Stimulated activated CD8-positive, alpha-beta memory T cell treated with anti-CD3 and anti-CD28 coated beads, Interleukin-12 subunit alpha, Interleukin-12 subunit beta, amount 100 ng/mL, for 4 hours (primary cell): ENCODE results near the gene NID2.

Source experiments
- DNase-seq: peaks from one replicate; pipeline ENCODE4 v3.0.0-alpha.2; 2020; ENCODE audit warnings: low read depth

The NID2 gene

DNA sequence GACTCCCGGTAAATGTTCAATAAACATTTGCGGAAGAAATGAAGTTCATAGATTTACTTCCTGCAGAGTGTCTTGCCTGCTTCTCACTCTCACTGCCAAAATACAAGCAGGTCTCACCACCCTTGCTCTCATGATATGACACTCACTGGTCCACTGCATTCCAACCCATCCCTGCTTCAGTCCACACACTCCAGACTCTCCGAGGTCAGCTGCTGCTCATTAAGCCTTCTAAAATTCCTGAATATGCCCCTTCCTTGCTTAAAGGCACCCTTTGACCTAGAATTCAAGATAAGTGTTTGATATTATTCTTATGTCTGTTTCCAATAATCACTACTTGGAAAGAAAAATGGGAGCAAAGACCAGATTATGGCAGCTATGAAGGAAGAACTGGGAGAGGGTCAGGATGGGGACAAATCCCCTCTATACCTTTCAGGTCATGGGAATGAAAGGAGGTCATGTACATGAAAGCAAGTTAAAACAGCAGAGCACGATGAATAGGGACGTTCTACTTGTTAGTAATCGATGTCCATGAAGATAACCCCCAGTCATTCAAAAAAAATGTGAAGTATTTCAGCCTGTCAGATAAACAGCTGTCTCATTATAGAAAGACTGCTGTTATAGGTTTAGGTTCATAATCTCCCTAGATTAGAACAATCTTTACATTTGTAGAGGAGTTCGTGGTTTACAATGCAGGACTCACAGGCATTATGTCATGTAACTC lies 10.5 kb upstream of the NID2 start:
- no peak for DNase-seq

DNA sequence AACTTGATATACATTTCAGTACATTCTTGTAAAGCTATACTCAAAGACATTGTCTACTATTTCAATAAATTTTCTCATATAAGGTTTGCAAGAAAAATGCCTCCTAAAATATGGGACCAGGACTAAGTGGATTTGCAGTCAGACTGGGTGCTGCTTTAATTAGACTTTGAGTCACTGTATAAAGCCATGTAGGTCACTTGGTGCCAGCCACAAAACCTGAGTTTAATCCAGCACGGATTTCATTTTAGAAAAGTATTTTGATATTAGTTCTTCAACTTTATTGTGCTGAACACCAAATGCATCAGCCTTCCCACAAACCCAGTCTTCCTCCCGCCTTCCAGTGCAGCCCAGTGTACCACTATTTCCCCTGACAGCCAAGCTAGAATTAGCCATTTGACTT lies 9.9 kb upstream of the NID2 start:
- DNase-seq = no peak

DNA sequence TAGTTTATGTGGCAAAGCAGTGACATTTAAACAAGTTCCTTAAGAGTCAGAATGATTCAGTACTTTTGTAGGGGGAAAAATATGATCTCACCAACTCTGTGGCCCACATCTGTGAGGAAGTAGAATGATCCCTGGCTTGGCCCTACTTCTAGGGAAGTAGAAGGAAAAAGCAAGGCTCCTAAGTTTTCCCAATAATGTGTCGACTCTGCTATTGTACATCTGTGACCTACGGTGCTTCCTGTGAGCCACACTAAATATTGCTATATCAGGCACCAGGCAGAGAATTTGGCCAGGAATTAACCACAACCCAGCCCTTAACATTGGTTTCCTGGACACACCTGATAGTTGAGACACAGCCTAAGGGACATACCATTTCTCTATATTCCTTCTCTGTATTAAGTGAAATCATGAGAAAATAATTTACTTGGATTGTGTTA lies 9.3 kb upstream of the NID2 start:
- no peak for DNase-seq

DNA sequence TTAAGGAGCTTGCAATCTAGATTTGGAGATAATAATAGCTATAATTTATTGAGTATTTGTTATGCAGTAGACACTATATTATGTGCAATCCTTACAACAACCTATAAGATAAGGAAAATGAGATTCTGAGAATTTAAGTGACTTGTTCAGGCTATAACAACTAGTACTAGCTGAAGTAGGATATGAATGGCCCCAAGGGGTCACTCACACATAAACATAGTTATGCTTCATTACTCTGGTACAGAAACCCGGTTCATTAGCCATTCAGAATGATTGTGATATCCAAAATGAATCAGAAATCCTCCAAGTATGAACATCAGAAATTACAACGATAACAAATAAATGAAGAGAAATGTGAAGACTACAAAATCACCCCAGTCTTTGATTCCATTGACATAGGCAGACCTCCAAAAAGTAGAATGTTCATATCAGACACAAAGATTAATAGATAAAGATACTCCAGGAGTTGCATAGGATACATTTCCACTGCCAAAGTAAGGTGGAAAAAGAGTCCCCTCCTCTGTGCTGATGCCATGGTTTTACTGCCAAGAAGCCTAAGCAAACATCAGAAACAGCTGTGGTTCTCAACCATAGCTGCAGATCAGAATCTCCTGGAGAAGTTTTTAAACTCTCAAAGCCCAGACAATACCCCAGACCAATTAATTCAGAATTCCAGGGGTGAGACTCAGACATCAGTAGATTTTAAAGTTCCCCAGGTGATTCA lies 8.6 kb upstream of the NID2 start:
- DNase-seq = no peak

DNA sequence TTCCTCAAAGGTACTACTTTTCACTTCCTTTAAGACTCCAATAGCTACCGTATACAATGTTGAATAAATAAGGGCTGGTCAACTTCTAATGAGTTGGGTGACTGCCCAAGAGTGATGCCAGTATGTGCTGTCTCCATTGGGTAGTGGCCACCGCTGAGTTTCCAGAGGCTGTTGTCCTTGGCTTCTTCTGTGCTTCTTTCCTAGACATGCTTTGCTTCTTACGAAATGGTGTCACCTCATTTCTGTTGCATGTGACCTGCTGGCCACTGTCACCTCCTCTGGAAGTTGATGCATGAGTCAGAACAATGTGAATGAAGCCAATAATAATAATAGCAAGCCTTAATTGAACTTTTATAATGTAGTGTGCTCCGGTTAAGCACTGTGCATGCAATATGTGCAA lies 7.5 kb upstream of the NID2 start:
- no peak for DNase-seq

DNA sequence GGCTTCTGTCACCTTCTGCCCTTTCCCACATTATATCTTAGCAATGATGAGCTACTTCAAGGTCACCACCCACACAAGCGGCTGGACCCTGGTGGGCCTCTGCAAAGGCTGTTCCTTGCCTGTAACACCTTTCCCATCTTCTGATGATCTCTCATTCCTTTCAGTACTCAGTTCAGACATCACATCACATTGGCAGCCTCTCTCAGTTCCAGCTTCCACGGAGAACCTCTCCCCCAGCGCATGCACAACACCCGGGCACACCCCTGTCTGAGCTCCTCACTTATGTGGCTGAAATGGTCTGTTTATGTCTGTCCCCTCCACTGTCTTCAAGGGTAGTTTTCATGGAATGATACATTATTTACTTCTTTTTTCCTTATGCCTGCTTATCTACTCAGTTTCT lies 6.5 kb upstream of the NID2 start:
- no peak for DNase-seq

DNA sequence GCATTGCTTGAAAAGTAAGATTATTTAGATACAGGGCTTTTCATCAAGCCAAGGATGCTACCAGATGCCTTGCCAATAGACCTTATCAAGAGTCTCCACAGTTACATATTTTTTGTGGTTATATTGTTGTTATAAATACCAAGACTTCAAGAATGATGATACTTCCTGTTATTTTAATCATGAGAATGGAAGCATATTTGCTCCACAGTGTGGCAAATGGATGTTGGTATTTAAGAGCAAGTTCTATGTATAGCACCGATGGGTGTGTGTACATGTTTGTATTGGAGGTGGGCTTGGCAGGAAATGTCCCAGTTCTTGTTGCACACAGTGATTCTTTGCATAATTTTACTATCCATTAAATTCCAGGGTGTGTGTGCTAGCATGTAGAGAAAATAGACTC lies 4.4 kb upstream of the NID2 start:
- DNase-seq = no peak

DNA sequence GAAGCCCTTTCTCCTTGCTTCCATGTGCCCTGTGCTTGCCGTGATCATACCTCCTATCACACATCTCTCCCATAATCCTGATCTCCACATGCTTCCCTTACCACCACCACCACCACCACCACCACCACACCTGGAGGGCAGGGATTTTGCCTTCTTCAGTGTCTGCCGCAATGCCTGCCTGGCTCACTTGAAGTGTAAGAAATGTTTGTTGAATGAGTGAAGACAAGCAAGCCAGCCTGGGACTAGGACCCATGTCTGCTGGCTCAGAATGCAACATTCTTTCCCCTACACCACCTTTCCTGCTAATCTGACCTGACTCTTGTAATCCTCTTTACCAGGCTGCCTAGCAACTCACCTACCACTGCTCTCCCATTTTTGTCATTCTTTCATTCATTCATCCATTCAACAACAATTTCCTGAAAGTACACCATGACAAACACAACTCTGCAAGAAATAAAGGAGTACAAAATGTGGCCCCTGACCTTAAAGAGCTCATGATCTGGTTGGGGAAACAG lies 3.5 kb upstream of the NID2 start:
- DNase-seq = no peak

DNA sequence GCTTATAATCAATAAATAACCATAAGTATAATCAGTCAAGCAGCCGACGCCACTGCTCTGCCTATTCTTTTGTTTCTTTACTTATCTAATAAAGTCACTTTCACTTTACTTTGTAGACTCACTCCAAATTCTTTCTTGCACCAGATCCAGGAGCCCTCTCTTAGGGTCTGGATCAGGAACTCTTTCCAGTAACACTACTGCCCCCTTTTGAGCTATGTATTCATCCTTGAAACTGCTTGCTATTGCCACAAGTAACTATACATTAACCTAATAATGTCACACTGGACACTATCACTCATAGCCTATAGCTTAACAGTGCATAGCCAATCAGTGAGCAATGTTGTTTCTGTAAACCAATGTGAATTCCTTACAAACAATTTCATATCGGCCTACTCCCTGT lies 2.8 kb upstream of the NID2 start:
- DNase-seq = no peak

DNA sequence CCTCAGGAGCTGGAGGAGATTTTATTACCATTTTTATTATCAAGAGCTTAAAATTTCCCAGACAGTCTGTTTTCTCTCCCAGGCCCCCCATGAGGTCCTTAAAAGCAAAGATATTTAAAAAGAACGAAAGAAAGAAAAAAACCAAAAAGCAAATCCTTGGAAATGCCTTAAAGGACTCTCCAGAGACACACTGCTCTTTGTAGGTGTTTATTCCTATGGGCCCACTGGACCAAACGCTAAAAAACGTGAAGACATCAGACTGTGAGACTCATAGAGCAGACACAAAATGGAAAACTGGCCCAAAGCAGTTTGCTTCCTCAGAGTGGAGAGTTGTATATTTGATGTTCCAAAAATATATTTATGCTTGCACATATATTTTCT lies 1.2 kb upstream of the NID2 start:
- no peak for DNase-seq

DNA sequence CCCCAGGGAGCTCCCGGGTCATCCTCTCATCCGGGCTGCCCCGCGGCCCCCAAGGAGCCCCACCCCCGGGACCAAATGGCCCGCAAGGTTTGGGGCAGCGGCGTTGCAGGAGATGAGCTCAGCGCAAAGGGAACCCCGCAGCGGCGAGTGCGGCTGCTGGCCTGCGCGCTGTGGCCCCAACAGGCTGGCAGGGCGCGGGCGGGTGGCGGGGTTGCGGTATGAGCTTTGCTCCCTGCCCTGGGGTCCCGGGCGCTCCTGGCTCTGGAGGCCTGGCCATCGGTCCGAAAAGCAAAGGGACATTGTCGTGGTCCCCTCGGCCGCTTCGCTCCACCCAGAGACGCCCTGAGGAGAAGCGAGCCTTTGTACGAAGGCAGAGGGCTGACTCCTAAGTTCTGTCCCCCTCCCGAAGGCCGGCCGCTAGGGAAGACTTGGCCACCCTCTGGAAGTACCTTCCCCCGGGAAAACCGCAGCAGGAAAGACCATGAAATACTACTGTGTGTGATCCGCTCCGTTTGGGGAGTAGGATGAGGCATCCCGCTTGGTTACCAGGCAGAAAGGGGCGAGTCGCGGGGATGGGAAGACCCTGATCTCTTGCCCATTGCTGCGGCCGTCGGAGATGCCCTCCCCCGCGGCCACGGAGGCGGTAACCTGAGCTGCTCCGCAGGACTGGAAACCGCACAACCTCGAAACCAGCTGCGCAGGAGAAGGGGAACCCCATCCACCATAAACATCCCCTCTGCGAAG lies 620 bp upstream of the NID2 start:
- DNase-seq = no peak

DNA sequence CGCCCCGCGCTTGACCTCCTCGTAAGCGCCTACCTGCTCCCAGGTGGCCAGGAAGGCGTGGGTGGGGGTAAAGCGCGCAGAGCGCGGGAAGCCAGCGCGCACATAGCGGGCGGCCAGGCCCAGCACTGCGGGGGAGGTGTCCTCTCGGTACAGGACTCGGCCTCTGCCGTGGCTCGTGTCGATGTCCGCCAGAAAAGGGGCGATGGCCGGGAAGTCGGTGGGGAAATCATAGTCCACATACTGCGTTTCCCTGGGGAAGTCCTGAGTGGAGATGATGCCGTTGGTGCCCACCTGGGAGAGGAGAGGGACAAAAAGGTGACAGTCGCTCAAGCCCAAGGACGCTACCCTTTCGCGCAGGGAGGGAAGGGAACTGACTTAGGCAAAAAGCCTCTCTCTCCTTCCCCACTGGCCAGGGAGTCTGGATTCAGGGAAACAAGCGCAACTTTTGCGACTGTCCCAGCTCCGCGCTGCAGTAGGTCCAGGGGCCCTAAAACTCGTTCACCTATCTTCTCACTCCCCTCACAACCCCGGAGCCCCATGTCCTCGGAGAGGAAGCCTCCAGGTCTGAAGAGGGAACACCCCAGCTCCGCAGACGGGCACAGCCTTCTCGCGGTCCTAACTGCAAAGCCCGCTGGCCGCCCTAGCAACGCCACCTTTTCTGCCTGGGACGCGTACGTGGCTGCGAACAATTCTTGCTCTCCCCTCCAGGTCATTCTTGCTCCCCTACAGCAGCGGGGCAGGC lies 815 bp downstream of the NID2 start:
- DNase-seq = no peak

DNA sequence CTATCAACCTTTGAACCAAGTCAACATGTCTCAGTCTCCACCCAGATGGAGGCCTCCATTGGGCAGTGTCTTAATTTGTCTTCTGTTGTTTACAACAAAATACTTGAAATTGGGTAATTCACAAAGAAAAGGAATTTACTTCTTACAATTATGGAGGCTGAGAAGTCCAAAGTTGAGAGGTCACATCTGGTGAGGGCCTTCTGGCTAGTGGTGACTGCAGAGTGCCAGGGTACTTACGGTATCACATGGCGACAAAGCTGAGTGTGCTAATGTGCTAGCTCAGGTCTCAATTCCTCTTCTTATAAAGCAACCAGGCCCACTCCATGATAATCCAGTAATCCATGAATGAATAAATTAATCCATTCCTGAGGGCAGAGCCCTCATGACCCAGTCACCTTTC lies 4.7 kb downstream of the NID2 start:
- DNase-seq = no peak

DNA sequence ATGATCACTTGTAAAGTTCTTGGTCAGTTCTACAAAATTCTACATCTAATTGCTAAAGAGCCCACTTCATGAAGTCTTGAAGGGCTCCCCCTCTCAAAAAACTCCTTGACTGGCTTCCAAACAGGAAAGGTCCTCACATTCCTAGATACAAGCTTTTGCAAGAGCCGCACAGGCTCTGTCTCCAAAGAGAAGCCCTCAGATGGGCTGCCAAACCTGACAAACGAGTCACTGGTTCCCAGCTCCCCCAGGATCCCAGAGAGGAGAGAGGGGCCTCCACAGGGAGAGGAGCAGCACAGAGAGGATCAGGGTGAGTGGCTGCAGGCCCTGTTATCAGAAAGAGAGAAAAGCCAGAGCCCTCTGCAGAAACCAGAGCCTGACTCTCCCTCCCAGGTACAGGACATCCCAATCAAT lies 5.8 kb downstream of the NID2 start:
- DNase-seq = no peak

DNA sequence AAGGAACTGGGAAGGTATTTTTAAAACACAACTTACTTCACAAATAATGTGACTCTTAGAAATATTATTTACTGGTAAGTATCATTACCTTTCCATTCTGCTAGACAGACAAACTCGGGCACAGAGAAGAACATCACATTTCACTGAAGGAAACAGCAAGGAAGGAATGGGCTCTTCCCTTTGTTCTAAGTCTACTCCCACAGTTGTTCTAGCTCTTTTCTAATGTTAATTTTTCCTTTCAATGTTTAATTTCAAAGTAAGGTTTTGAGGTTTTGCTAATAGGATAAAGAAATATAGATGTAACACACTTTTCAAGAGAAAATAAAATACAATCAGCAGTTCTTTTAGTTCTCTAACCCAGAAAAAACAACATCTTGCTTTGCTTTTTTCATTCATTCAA lies 7.0 kb downstream of the NID2 start:
- no peak for DNase-seq

DNA sequence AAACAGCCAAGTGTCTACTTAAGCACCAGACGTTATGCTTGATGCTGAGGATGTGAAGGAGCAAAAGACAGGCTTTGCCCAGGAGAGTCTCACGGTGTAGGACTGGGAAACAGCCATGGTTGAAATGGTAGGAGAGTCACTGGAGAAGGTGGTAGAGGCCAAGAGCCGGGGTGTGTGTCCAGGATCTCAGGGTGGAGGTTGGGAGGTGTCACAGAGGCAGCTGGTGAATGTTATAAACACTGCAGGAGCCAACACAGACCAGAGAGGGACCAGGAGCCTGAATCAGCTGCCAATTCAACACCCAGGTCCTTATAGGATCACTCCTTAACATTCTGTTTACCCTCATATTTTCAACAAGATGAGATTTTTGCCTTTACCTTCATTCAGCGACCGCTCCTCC lies 7.5 kb downstream of the NID2 start:
- DNase-seq = no peak

DNA sequence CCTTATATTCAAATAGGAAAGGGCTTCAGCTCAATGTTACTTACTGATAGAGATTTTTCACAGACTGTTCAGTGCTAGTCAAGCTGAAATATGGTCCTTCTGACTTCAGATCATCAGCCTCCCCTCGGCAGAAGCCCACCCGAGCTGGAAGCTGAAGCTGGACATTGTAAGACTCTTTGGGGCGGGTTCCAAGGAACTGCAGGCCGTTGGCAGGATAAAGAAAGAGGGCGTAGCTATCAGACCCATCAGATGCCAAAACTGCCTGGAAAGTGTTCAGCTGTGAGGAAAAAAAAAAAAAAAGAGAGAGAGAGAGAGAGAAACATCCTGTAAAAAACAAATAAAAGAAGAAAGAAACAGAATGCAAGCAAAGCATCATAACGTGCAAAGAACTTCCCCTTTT lies 8.8 kb downstream of the NID2 start:
- no peak for DNase-seq

DNA sequence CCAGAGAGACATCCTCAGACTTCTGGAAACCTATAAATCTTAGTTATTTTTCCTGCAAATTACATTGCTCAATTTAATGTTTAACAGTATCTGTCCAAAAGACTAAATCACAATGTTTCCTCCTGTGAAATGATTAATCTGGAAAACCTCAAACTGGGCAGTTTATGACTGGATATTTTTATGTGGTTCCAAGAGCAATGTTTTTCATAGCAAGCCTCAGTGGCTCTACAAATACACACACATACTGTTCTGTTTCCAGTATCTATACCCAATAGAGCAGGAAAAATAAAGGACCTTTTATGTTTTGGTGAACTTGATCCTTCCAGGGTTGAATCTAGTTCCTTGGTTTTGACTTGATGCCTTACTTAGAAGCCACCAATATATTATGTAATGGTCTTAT lies 9.2 kb downstream of the NID2 start:
- DNase-seq = no peak

DNA sequence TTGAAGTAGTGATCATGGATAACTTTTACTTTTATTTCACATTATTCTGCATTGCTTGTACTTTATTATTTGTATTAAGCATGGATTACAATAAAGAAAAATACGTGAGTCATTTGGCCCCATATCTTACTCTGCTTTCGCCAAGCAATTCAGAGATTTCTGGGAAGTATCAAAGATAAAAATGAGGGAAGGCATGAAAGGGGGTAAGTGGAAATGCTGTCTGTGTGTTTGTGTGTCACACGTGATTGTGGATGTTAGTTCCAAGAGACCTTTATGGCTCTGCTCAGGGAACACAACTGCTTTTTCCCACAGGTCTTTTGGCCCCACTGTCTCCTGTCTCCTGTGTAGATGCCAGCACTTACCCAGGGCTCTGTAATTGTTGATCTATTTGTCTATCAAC lies 10.5 kb downstream of the NID2 start:
- no peak for DNase-seq

DNA sequence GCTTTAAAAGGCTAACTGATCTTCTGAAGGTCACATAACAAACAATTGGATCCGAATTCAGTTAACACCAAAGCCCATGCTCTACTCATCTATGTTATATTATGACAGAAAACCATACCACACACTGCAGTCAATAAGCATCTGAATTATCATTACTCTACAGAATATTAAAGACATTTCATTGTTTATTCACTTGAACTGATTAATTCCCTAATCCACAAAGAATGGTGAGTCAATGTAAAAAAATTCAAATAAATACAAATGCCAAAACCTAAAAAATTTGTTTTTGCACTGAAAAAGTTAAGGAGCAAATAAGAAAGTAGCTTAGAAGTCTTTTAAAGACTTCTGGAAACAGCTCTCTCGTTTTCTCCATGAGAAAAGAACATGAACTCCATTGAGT lies 13.7 kb downstream of the NID2 start:
- DNase-seq = no peak

DNA sequence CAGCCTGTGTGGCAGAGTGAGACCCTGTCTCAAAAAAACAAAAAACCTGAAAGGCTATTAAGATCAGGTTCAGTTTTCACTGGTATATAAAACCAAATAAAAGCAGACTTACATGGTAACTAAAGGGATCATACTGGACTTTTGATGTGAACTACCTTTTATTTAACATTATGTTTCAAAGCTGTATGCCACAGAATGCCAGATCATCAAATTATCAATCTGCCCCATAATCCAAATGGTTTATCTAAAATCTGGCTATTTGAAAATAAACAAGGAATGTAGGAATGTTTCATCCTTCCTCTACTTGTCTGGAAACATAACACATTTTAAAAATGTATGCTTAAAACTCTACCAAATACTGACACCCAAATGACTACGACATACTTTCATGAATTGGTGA lies 14.2 kb downstream of the NID2 start:
- DNase-seq = no peak

DNA sequence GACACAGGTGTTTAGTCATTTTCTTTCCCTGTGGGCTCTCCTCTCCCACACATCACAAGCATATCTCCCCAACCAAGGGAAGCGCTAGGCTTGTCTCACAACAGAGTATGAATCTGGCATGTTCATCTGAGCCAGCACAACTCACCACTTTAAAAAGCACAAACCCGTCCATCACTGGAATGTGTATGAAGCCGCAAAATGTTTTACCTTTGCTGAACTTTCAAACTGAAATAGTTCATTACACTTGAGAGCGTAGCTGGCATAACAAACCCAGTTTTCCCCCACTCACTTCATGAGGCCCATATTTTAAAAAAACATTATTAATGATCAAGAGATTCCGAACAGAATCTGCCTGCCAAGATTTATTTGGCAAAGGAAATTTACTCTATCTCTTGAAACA lies 15.8 kb downstream of the NID2 start:
- no peak for DNase-seq
